ENCODE results near the gene GRID1. TPM values are rescaled to one million over a fixed set of nuclear protein-coding genes. Genes with fewer than 3 reads are reported as not detected.

The GRID1 gene
- total RNA-seq, 1 experiment from 2014 or later: not detected

- no peak for DNase-seq (ENCODE audit: low read depth)
These were observed 27.2 kb downstream of the GRID1 start for GRCh38 chr10:86339226-86339865.

GRCh38 chr10:86337121-86337601 is 29.4 kb downstream of the GRID1 start:
- no peak for DNase-seq (ENCODE audit: low read depth)

- DNase-seq (ENCODE audit: low read depth): no peak
These were observed 30.3 kb downstream of the GRID1 start for GRCh38 chr10:86336341-86336740.

GRCh38 chr10:86335831-86336230 is 30.8 kb downstream of the GRID1 start:
- DNase-seq (ENCODE audit: low read depth): no peak

GRCh38 chr10:86335257-86335656 is 31.3 kb downstream of the GRID1 start:
- DNase-seq (ENCODE audit: low read depth): no peak

GRCh38 chr10:86334488-86335085 is 32.0 kb downstream of the GRID1 start:
- DNase-seq (ENCODE audit: low read depth): no peak

GRCh38 chr10:86333826-86334487 is 32.6 kb downstream of the GRID1 start:
- DNase-seq (ENCODE audit: low read depth): no peak

- no peak for DNase-seq (ENCODE audit: low read depth)
These were observed 34.7 kb downstream of the GRID1 start for GRCh38 chr10:86331861-86332260.

GRCh38 chr10:86330778-86331763 is 35.5 kb downstream of the GRID1 start:
- DNase-seq (ENCODE audit: low read depth): no peak

GRCh38 chr10:86329896-86330680 is 36.5 kb downstream of the GRID1 start:
- no peak for DNase-seq (ENCODE audit: low read depth)

- no peak for DNase-seq (ENCODE audit: low read depth)
These were observed 37.4 kb downstream of the GRID1 start for GRCh38 chr10:86329093-86329710.

- DNase-seq (ENCODE audit: low read depth): no peak
These were observed 38.5 kb downstream of the GRID1 start for GRCh38 chr10:86327954-86328725.

- DNase-seq (ENCODE audit: low read depth): no peak
These were observed 41.4 kb downstream of the GRID1 start for GRCh38 chr10:86325158-86325557.

- no peak for DNase-seq (ENCODE audit: low read depth)
These were observed 45.0 kb downstream of the GRID1 start for GRCh38 chr10:86321568-86321967.

- no peak for DNase-seq (ENCODE audit: low read depth)
These were observed 46.9 kb downstream of the GRID1 start for GRCh38 chr10:86319676-86320075.

GRCh38 chr10:86317949-86318725 is 48.5 kb downstream of the GRID1 start:
- DNase-seq (ENCODE audit: low read depth): no peak

- no peak for DNase-seq (ENCODE audit: low read depth)
These were observed 49.6 kb downstream of the GRID1 start for GRCh38 chr10:86316990-86317389.

- DNase-seq (ENCODE audit: low read depth): no peak
These were observed 50.2 kb downstream of the GRID1 start for GRCh38 chr10:86316274-86316835.

GRCh38 chr10:86315549-86315942 is 51.0 kb downstream of the GRID1 start:
- no peak for DNase-seq (ENCODE audit: low read depth)

Measured in M059J (cell line).